DND-41 (cell line): ENCODE results near the gene PEG3.

Experiments used
- ATAC-seq: fragments of 200-7000 bp; cut with Tn5 transposase; 3 replicates; pipeline ENCODE4 v1.9.1; 2021; ENCODE audit warnings: low read depth; ENCODE audit not compliant: insufficient read depth
- DNase-seq: peaks from one replicate; pipeline ENCODE4 v3.0.0-alpha.2; 2020
- H2AFZ ChIP-seq: 2 replicates; pipeline ENCODE4 v1.6.0; 2012; ENCODE audit warnings: low read depth, low read length
- H3K27ac ChIP-seq: 2 replicates; pipeline ENCODE4 v1.5.1; 2012; ENCODE audit warnings: low read length, inconsistent platforms
- H3K27me3 ChIP-seq: fragments of 200-600 bp; sonication (generic); 2 replicates; pipeline ENCODE4 v1.6.0; 2012; ENCODE audit warnings: low read length, mild to moderate bottlenecking, inconsistent platforms; ENCODE audit not compliant: insufficient read depth, poor library complexity
- H3K36me3 ChIP-seq: 2 replicates; pipeline ENCODE4 v1.5.1; 2012; ENCODE audit warnings: low read length, inconsistent platforms; ENCODE audit not compliant: insufficient read depth
- H3K4me1 ChIP-seq: 2 replicates; pipeline ENCODE4 v1.5.1; 2012; ENCODE audit warnings: mild to moderate bottlenecking, low read length; ENCODE audit not compliant: insufficient read depth
- H3K4me2 ChIP-seq: 2 replicates; pipeline ENCODE4 v1.6.0; 2012; ENCODE audit warnings: mild to moderate bottlenecking, moderate library complexity, low read length, inconsistent platforms; ENCODE audit not compliant: insufficient read depth
- H3K4me3 ChIP-seq, 2 experiments: fragments of 200-600 bp in 1 of 2; shearing (Covaris generic) in 1 of 2; 2 replicates each; pipeline ENCODE4 v1.5.1; 2012 to 2016; ENCODE audit warnings: inconsistent platforms in 2 of 2, low read length in 2 of 2, mild to moderate bottlenecking in 2 of 2, low read depth in 1 of 2, moderate library complexity in 1 of 2
- H3K79me2 ChIP-seq: 2 replicates; pipeline ENCODE4 v1.6.0; 2012; ENCODE audit warnings: low read length, inconsistent platforms; ENCODE audit not compliant: insufficient read depth
- H3K9ac ChIP-seq: 2 replicates; pipeline ENCODE4 v1.6.0; 2012; ENCODE audit warnings: low read depth, mild to moderate bottlenecking, inconsistent platforms, low read length, moderate library complexity
- H3K9me3 ChIP-seq: 2 replicates; pipeline ENCODE4 v1.5.1; 2012; ENCODE audit warnings: low read length, moderate library complexity, mild to moderate bottlenecking, inconsistent platforms; ENCODE audit not compliant: insufficient read depth, severe bottlenecking
- H4K20me1 ChIP-seq: 2 replicates; pipeline ENCODE4 v1.6.0; 2012; ENCODE audit warnings: low read length; ENCODE audit not compliant: insufficient read depth
- CTCF ChIP-seq: IDR thresholded peaks from 2 replicates; pipeline ENCODE4 v1.5.1; 2012; ENCODE audit warnings: borderline replicate concordance, low read length, moderate library complexity, mild to moderate bottlenecking; ENCODE audit not compliant: poor library complexity, severe bottlenecking; ENCODE audit errors: extremely low read depth
- EZH2 ChIP-seq: IDR thresholded peaks from 3 replicates; pipeline ENCODE4 v1.6.1; 2012; ENCODE audit warnings: borderline replicate concordance, low read depth, mild to moderate bottlenecking, moderate library complexity, low read length, inconsistent platforms; ENCODE audit not compliant: severe bottlenecking

The PEG3 gene

GRCh38 chr19:56836059-56836458, 4.5 kb downstream of the PEG3 start:
- peaks cover 22% of the 10 kb centered on the region for H3K9me3 ChIP-seq
- no peak overlapping the region for H2AFZ ChIP-seq
- H3K4me2 ChIP-seq: no peak overlapping the region
- no peak overlapping the region for H3K27ac ChIP-seq
- H3K36me3 ChIP-seq: no peaks in the 10 kb centered on the region
- H3K79me2 ChIP-seq: no peaks in the 10 kb centered on the region
- no peaks in the 10 kb centered on the region for H4K20me1 ChIP-seq
- H3K4me1 ChIP-seq: no peaks in the 10 kb centered on the region
- no peak overlapping the region for H3K9ac ChIP-seq
- ATAC-seq (no peak), DNase-seq (no peak)
- no peak for TF ChIP-seq CTCF
- no peak overlapping the region for H3K4me3 ChIP-seq
- peaks cover 4% of the 10 kb centered on the region for H3K27me3 ChIP-seq

- Histone ChIP-seq H4K20me1 (no peaks in the 10 kb centered on the region), H3K79me2 (no peaks in the 10 kb centered on the region), H3K4me3 (no peak overlapping the region), H3K9ac (no peak overlapping the region), H3K27me3 (peaks cover 4% of the 10 kb centered on the region), H3K4me2 (no peak overlapping the region), H3K9me3 (peaks cover 22% of the 10 kb centered on the region), H3K27ac (no peak overlapping the region), H3K4me1 (no peaks in the 10 kb centered on the region), H3K36me3 (no peaks in the 10 kb centered on the region), H2AFZ (no peak overlapping the region)
- TF ChIP-seq EZH2 (no peak), CTCF (no peak)
- DNase-seq: no peak
- no peak for ATAC-seq
Measured at GRCh38 chr19:56835401-56835800, 5.1 kb downstream of the PEG3 start.

- no peak for DNase-seq
- peaks cover 22% of the 10 kb centered on the region for H3K9me3 ChIP-seq
Measured at GRCh38 chr19:56834564-56835375, 5.8 kb downstream of the PEG3 start.

More at GRCh38 chr19:56834564-56835375, 5.8 kb downstream of the PEG3 start:
- Histone ChIP-seq H3K27ac (no peak overlapping the region), H3K9ac (no peak overlapping the region), H3K27me3 (peaks cover 4% of the 10 kb centered on the region), H2AFZ (no peak overlapping the region), H3K79me2 (no peaks in the 10 kb centered on the region), H3K4me2 (no peak overlapping the region), H4K20me1 (no peaks in the 10 kb centered on the region), H3K4me3 (no peak overlapping the region), H3K4me1 (no peaks in the 10 kb centered on the region), H3K36me3 (no peaks in the 10 kb centered on the region)
- no peak for ATAC-seq
- TF ChIP-seq CTCF: no peak
- no peak for TF ChIP-seq EZH2
